ENCODE measurements around the gene LRMDA. TPM values are rescaled to one million over a fixed set of nuclear protein-coding genes. Genes with fewer than 3 reads are reported as not detected.

LRMDA gene
- total RNA-seq, 1 experiment from 2014 or later = 4.8 TPM

GRCh38 chr10:76563286-76563685 lies 1131.9 kb downstream of the LRMDA start:
- Histone ChIP-seq H3K4me2 (ENCODE audit: low read length) (no peak overlapping the region), H3K27ac (ENCODE audit: low read depth, low read length) (no peak overlapping the region), H2AFZ (ENCODE audit: low read depth, low read length, poor library complexity, severe bottlenecking) (no peak overlapping the region), H3K4me1 (ENCODE audit: control insufficient read depth in 1 of 2, insufficient read depth in 2 of 2, low read length in 2 of 2) (no peaks in the 10 kb centered on the region), H4K20me1 (ENCODE audit: insufficient read depth) (no peaks in the 10 kb centered on the region), H3K27me3 (ENCODE audit: insufficient read depth, low read length) (no peaks in the 10 kb centered on the region), H3K36me3 (ENCODE audit: control insufficient read depth in 1 of 2, insufficient read depth in 2 of 2, low read length in 2 of 2) (no peaks in the 10 kb centered on the region), H3K9me2 (ENCODE audit: insufficient read depth) (no peaks in the 10 kb centered on the region), H3K4me3 (replicated peaks in 1 of 2; ENCODE audit: low read depth in 1 of 2, low read length in 2 of 2) (no peak overlapping the region), H3K9me3 (ENCODE audit: control insufficient read depth in 1 of 2, insufficient read depth in 1 of 2, low read depth in 1 of 2, low read length in 2 of 2) (no peaks in the 10 kb centered on the region), H3K9ac (ENCODE audit: low read length) (no peak overlapping the region), H3K79me2 (ENCODE audit: insufficient read depth, low read length) (no peaks in the 10 kb centered on the region)
- ChIA-PET POLR2A (no interaction called here), CTCF (no interaction called here), RAD21 (ENCODE audit: low non-redundant PET in 1 of 2, low total read pairs in 2 of 2, uncharacterized antibody in 2 of 2, unreplicated experiment in 2 of 2) (no interaction called here)
- intact Hi-C loops (cut with micrococcal nuclease) = no loop called here
- ATAC-seq (no peak), DNase-seq (ENCODE audit: low read depth, low spot score) (no peak)
- no TSS peak for BruUV-seq (replicated peaks)
- TF ChIP-seq RAD21 (IDR thresholded peaks at IDR 0.05; ENCODE audit: low read depth) (no peak), CEBPB (IDR thresholded peaks at IDR 0.05; ENCODE audit: low read depth) (no peak), SIN3A (IDR thresholded peaks at IDR 0.05; ENCODE audit: low read depth) (no peak), ATF3 (IDR thresholded peaks at IDR 0.05) (no peak), ZFX (IDR thresholded peaks at IDR 0.05) (no peak), EGR1 (IDR thresholded peaks at IDR 0.05; ENCODE audit: low read depth) (no peak), JUND (IDR thresholded peaks at IDR 0.05) (no peak), YY1 (IDR thresholded peaks at IDR 0.05; ENCODE audit: extremely low read depth, insufficient replicate concordance, low read depth, low read length) (no peak), ZNF274 (IDR thresholded peaks at IDR 0.05; ENCODE audit: low read depth, low read length) (no peak), CBX3 (IDR thresholded peaks at IDR 0.05; ENCODE audit: low read depth) (no peak), ZBTB33 (IDR thresholded peaks at IDR 0.05; ENCODE audit: extremely low read depth, insufficient replicate concordance, low read length) (no peak), CTCF (IDR thresholded peaks at IDR 0.05 in 2 of 3, conservative IDR thresholded peaks at IDR 0.05 in 1 of 3; ENCODE audit: borderline replicate concordance in 1 of 3, insufficient read depth in 1 of 3, low read depth in 2 of 3, low read length in 2 of 3) (no peak), ELF1 (IDR thresholded peaks at IDR 0.05; ENCODE audit: borderline replicate concordance, low read depth) (no peak), REST (IDR thresholded peaks at IDR 0.05; ENCODE audit: low read depth) (no peak), MAX (IDR thresholded peaks at IDR 0.05) (no peak)

All from HCT116 (cell line).